CD4-positive, alpha-beta T cell treated with Interferon gamma for 1 hour (primary cell): ENCODE measurements around the gene NKX1-2.

Experiments used
- DNase-seq: peaks from one replicate; pipeline ENCODE4 v3.0.0-alpha.2; 2020

NKX1-2 gene

DNA sequence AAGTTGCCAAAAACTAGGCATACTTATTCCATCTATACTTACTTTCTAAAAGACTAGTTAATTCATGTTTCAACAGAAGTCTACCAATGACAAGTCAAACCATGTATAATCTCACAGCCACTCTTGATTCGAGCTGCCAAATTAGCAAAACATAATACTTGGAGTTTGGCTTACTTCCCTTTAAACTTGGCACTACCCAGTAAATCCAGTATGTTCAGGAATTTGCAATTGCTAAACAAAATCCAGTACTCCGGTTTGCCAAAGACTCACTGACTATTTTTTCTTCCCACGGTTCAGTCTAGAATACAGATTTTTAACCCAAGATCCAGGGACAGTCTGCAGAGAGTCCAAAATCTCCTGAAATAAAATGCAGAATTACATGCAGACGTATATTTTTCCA is 35.8 kb downstream of the NKX1-2 start:
- DNase-seq = no peak

DNA sequence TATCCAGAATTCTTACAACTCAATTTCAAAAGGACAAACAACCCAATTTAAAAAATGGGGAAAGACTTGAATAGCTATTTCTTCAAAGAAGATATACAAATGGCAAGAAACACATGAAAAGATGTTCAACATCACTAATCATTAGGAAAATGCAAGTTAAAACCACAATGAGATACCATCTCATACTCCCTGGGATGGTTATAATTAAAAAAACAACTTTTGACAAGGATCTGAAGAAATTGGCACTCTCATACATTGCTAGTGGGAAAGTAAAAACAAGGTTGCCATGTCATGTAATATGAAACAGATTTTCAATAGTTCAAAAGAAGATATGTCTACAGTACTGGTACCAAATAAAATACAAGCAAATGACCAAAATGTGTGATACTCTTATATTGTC is 40.1 kb downstream of the NKX1-2 start:
- DNase-seq = no peak

DNA sequence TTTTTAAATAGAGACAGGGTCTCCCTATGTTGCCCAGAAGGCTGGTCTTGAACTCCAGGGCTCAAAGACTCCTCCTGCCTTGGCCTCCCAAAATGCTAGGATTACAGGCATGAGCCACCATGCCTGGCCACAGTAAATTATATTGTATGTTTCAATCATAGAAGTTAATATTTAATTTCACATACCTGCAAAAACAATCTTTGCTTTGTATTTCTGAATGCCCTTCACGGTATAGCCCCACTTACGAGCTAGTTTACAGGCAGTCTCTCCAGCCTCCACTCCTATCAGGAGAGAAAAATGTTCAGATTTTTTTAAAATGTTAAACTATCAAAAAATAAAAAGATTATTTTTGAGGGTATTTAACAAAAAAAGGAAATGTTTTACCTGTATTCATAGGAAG is 41.5 kb downstream of the NKX1-2 start:
- DNase-seq = no peak

DNA sequence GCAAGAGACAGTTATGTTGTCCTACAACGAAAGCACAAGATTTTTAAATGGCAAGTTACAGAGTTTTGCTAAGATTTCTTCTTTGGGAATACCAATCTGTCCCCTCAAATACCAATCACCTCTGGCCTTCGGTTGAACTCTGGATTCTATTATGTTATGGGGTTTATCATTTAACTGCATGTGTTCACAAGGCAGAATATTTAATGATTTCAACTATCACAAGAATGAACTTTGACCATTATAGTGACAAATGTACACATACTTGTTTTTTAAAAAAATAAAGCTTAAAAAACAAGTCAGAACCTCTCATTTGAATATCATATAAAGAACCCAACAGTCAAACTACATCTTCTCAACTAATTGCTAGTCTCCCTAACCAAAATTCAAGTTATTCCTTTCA is 42.4 kb downstream of the NKX1-2 start:
- DNase-seq = no peak

DNA sequence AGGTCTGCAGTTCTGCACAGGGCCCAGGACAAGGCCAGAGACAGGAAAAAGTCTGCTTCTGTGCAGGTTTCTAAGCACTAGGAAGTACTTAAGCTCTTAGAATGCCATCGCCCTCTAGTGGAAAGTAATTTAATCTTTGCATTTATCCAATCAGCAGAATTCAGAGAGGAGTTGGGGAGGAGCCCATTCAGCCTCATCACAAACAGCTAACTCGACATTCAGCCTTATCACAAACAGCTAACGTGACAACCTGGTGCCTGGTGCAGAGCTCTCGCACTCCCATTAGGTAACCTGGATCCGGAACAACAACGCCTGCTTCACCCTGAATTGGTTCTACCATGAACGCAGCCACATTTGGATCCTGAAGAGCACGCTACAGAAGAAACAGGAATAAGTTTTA is 46.3 kb downstream of the NKX1-2 start:
- DNase-seq = peak; percentile 19

DNA sequence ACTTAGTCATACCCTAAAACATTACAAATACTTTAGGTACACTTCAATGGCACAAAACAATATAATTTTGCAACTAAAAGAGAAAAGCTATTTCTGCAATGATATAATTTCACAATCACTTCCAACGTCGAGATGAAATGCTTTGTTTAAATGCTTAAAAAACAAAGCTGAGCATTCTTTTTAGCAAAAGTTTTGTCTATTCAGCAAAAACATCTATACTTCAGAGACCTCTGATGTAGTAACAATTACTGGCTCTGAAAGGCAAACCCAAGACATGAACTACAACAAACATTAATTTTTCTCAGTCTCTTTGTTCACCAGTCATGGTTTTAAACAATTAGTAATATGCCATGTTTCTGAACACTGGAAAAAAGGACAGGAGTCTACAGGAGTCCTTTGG is 47.6 kb downstream of the NKX1-2 start:
- no peak for DNase-seq

DNA sequence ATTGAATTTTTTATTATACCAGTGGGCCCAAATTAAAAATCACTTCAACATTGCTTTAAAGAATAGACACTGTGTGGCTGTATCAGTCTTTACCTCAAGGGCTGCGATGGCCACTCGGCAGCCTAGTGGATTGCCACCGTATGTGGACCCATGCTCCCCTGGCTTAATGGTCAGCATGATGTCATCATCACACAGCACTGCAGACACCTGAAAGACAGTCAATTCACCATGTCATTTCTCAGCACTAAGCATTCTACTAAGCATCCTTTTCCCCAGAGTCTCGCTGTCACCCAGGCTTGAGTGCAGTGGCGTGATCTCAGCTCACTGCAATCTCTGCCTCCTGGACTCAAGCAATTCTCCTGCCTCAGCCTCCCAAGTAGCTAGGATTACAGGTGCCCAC is 48.2 kb downstream of the NKX1-2 start:
- no peak for DNase-seq
